HG03139 (cell line): ENCODE data around the gene NAALADL1.
"Not testable (repeated sequence)": the region's sequence is repeated elsewhere in the genome, so short reads cannot be mapped to it uniquely, and the experiment has no call there.

Experiments used
- ATAC-seq: cut with Tn5 transposase; IDR thresholded peaks from one replicate; pipeline ENCODE4 v1.9.1; 2021; ENCODE audit not compliant: unreplicated experiment

NAALADL1 gene

GRCh38 chr11:65016705-65017104, 41.6 kb downstream of the NAALADL1 start:
- ATAC-seq, result no peak

DNA sequence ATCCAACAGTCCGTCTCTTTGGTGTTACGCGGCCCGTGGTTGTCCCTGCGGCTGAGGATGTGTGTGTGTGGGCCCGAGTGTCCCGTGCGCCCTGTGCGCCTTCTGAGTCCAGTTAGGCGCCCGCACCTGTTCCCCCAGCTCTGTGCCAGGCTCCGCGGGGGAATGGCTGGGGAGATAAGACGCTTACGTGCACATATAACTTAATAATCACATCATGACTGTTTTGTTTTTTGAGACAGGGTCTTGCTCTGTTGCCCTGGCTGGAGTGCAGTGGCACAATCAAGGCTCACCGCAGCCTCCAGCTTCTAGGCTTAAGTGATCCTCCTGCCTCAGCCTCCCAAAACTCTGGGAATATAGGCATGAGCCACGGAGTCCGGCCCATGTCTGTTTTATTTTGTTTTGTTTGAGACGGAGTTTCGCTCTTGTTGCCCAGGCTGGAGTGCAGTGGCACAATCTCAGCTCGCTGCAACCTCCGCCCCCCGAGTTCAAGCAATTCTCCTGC, 43.6 kb downstream of the NAALADL1 start:
- ATAC-seq, result no peak

DNA sequence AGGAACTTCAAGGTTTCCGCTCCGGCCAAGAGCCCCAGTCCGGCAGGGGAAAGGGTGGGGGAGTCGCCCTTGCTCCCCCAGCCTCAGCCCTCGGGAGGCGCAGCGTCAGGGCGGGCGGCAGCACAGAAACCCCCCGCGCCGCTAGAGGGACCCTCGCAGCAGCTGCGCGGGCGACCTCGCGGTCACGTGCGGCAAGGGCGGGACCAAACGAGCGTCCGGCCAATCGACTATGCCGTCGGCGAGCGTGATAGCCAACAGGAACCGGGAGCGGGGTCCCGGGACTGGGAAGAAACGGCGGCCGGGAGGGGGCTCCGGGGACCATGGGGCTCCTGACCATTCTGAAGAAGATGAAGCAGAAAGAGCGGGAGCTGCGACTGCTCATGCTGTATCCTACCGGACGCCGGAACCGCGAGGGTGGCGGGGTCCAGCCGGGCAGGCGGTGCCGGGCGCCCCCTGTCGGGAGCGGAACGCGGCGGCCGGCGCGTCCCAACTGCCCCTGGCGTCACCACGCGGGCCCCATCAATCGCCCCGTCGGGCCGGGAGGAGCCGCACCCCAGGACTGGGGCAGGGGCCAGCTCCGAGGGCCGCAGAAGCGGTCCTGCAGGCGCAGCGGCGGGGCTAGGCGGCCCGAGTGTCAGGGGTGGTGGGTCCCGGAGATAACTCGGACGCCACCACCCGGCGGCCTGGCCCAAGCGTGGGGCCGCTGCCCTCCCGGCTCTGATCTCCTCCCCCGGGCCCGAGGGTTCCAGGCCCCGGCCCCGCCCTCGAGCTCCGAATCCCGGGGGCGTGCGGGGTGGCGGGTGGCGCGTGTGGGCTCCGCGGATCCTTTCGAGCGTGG, 44.2 kb downstream of the NAALADL1 start, which contains the start of gene ARL2:
Gene ARL2 (plus strand): TSS at position 273 of the 838 bp plus-strand sequence. CDS start 48 bp downstream, at position 321.
- peak; percentile 62 for ATAC-seq

DNA sequence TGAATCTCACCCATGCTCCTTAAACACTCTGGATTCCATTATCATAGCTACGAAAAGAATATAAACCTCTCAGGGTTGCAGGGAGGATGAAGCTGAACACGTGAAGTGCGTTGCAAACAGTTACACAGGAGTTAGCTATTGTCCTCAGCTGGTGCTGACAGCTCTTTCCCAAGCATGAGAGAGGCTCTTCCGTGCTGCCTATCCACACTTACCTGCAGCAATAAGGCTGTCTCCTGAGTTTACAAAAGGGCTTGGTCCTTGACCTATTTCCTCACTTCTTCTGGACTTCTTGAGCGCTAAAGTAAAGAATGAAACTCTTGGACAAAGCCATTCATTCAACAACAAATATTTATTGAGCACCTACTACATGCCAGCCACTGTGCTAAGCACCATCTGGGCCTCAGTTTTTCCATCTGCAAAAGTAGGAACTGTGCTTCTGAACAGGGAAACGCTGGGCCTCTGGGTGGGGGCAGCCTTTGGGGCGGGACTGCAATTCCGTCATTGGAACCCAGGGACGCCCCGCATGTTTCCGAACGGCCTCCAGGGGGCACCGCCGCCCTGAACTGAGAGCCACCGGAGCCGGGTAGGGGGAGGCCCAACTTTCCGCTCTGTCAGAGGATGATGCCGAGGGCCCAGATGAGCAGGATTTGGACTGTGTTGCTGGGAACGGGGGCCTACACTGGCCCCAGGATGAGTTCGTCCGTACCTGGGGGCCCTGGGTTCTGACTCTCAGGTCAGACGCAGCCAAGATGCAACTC, 45.0 kb downstream of the NAALADL1 start:
- peak; percentile 56 for ATAC-seq

DNA sequence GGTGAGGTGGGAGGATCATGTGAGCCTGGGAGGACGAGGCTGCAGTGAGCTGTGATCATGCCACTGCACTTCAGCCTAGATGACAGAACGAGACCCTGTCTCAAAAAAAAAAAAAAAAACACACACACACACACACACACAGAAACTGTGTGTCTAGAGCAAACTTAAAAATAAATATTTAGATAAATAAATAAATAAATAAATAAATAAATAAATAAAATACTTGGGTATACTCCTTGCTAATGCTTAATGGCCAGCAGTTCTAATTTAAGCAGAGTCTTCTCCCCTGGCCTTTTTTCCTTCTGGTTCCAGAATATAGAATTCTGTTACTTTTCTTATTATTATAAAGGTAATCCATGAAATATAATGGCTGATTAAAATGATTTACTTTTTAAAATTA, 49.5 kb downstream of the NAALADL1 start:
- no peak for ATAC-seq

- no peak for ATAC-seq
These were observed 50.3 kb downstream of the NAALADL1 start for GRCh38 chr11:65008016-65008415.

DNA sequence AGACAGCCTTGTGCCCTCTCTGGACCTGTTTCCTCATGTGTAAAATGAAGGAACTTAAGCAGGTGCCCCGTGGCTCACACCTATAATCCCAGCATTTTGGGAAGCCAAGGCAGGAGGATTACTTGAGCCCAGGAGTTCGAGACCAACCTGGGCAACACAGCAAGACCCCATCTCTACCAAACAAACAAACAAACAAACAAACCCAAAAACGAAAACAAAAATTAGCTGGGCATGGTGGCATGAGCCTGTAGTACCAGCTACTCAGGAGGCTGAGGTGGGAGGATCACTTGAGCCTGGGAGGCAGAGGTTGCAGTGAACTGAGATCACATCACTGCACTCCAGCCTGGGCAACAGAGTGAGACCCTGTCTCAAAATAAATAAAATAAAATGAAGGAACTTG, 54.4 kb downstream of the NAALADL1 start:
- not testable (repeated sequence) for ATAC-seq

GRCh38 chr11:65003282-65003681, 55.1 kb downstream of the NAALADL1 start:
- no peak for ATAC-seq

DNA sequence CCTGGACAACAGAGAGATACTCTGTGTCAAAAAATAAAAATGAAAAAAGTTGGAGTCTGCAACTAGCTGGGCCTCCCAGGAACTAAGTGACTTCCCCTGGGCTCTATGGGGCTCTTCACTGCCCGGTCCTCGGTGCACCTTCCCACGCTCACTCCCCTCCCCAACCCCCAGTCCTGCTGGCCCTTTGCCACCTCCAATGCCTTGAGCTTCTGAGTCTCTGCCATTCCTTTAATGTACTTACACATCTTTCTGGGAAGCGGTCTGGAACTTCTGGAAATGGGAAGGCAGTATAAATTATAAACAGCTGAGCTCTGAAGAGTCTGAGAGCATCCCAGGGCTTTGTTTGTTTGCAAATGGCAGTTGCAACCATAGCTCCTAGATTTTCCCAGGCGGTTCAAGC, 55.6 kb downstream of the NAALADL1 start:
- ATAC-seq, result no peak

DNA sequence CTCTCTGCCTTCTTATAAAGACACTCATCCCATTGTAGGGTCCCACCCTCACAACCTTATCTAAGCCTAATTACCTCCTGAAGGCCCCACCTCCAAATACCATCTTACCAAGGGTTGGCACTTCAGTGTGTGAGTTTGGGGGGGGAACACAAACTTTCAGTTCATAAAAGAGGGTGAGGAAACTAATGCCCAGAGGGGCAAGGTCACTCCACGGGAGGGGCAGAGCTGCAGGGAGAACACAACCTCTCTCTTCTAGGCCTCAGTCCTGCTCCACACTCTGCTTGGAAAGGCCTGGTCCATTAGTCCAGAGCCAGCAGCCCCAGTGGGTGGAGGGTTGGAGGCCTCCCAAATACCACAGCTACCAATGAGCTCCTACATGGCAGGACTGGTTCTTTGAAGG, 58.9 kb downstream of the NAALADL1 start:
- ATAC-seq, result no peak

- ATAC-seq, result no peak
These were observed 59.5 kb downstream of the NAALADL1 start for GRCh38 chr11:64998690-64999431.

DNA sequence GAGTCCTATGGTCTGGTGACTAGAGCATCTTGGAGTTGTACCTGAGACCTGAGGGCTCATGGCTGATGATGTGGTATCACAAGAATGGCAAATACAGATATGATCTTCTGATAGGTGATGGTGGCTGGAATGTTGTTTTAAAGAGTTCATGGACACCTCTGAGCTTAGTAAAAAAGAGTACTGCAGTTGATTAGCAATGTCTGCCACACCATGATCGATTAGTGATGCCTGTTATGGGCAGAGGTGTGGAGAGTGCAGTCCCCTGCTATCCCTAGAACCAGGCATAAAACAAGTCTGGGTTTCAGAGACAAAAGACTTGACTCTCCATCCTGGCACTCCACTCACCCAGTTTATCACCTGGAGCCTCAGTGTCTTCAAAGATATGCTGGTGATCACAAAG, 60.2 kb downstream of the NAALADL1 start:
- ATAC-seq, result no peak

- ATAC-seq, result no peak
These were observed 61.5 kb downstream of the NAALADL1 start, which contains the start of gene BATF2 for GRCh38 chr11:64996710-64997380. Gene BATF2, minus strand, starts transcription at chr11:64996971. Its CDS starts 57 bp downstream, at chr11:64996914.

DNA sequence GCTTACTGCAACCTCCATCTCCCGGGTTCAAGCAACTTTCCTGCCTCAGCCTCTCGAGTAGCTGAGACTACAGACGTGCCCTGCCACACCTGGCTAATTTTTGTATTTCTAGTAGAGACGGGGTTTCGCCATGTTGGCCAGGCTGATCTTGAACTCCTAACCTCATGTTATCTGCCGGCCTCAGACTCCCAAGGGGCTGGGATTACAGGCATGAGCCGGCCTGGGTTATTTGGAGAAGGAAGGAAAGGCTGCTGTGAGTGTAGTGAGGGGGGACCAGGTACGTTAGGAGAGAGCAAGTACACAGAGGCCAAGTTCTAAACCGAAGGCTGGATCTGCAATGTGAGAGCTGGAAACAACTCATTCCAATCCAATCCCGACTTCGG, 62.0 kb downstream of the NAALADL1 start:
- ATAC-seq, result no peak
